Lower lobe of right lung (tissue), 2 donors: ENCODE data around the gene KCNJ2. TPM values are rescaled to one million over a fixed set of nuclear protein-coding genes. Genes with fewer than 3 reads are reported as not detected.

Experiments used
- ATAC-seq, 2 donors: fragments of 200-7000 bp; cut with Tn5 transposase; one replicate each; pipeline ENCODE4 v1.9.1; 2020 to 2022; ENCODE audit warnings: mild to moderate bottlenecking in 2 of 2, moderate library complexity in 2 of 2
- DNase-seq: peaks from one replicate; pipeline ENCODE4 v3.0.0-alpha.2; 2020
- H3K27ac ChIP-seq: fragments of 200-600 bp; one replicate; pipeline ENCODE4 v1.8.0; 2022
- H3K27me3 ChIP-seq: fragments of 200-600 bp; one replicate; pipeline ENCODE4 v1.8.0; 2022; ENCODE audit warnings: low read depth
- H3K36me3 ChIP-seq: fragments of 200-600 bp; one replicate; pipeline ENCODE4 v1.8.0; 2022; ENCODE audit warnings: mild to moderate bottlenecking
- H3K4me1 ChIP-seq: fragments of 200-600 bp; one replicate; pipeline ENCODE4 v1.8.0; 2022
- H3K4me3 ChIP-seq: fragments of 200-600 bp; one replicate; pipeline ENCODE4 v1.8.0; 2022; ENCODE audit warnings: mild to moderate bottlenecking
- H3K9me3 ChIP-seq: fragments of 200-600 bp; one replicate; pipeline ENCODE4 v1.8.0; 2022
- intact Hi-C: fragments of 100-400 bp; cut with DNase I; formaldehyde crosslinking; loops from one replicate; pipeline ENCODE4 v1.11.0; 2022
- total RNA-seq: library from RNA; stranded (reverse); fragmentation: NEBNext Ultra II Directional; extraction: Animal tissue kit (Norgen Biotek cat#: 25700); gene quantifications from one replicate; pipeline ENCODE4 v1.2.1, GENCODE V29; 2021
- TF ChIP-seq, protein P1 (sequence below): fragments of 200-600 bp; IDR thresholded peaks from one replicate; pipeline ENCODE4 v1.8.0; 2022; ENCODE audit warnings: antibody characterized with exemption, mild to moderate bottlenecking
- donor health status: DM: no; HTN: yes; CAD: no; lungs with severe emphysema.

The KCNJ2 gene
- total RNA-seq, 1 donor from 2014 or later, result 15.6 TPM

DNA sequence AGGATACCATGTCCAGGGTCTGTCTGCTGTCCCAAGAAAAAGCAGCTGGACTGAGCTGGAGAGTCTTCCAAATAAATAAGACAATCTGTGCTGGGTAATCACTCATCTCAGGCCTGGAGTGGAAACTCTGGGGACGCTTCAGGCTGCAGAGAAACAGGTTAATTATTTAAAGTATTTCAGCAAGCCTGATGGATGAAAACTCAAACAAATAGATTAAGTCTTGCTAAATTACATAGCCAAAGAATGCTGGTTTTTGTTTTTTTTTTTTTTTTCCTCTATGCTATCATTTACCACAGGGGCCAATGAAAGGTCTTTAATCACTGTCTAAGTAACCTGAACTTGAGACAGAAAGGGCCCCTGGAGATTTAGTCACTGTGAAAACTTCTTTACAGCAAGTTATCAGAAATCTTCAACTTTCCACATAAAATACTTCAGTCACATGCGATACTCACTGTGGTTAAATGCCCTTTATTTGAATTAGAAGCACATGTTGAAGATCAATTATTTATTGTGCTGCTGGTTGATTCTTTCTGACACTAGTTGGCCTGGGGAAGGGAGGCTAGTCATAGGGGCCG is 31.0 kb upstream of the KCNJ2 start:
- peak overlapping the region; percentile 43 for H3K4me3 ChIP-seq
- H3K27ac ChIP-seq, result peak overlapping the region; percentile 76
- intact Hi-C loops, result no loop called here
- TF ChIP-seq, protein P1, sequence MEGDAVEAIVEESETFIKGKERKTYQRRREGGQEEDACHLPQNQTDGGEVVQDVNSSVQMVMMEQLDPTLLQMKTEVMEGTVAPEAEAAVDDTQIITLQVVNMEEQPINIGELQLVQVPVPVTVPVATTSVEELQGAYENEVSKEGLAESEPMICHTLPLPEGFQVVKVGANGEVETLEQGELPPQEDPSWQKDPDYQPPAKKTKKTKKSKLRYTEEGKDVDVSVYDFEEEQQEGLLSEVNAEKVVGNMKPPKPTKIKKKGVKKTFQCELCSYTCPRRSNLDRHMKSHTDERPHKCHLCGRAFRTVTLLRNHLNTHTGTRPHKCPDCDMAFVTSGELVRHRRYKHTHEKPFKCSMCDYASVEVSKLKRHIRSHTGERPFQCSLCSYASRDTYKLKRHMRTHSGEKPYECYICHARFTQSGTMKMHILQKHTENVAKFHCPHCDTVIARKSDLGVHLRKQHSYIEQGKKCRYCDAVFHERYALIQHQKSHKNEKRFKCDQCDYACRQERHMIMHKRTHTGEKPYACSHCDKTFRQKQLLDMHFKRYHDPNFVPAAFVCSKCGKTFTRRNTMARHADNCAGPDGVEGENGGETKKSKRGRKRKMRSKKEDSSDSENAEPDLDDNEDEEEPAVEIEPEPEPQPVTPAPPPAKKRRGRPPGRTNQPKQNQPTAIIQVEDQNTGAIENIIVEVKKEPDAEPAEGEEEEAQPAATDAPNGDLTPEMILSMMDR, result no peak
- H3K27me3 ChIP-seq, result no peaks in the 10 kb centered on the region
- no peaks in the 10 kb centered on the region for H3K36me3 ChIP-seq
- H3K4me1 ChIP-seq, result peaks cover 24% of the 10 kb centered on the region
- no peak for DNase-seq
- no peaks in the 10 kb centered on the region for H3K9me3 ChIP-seq
- ATAC-seq, result no peak

DNA sequence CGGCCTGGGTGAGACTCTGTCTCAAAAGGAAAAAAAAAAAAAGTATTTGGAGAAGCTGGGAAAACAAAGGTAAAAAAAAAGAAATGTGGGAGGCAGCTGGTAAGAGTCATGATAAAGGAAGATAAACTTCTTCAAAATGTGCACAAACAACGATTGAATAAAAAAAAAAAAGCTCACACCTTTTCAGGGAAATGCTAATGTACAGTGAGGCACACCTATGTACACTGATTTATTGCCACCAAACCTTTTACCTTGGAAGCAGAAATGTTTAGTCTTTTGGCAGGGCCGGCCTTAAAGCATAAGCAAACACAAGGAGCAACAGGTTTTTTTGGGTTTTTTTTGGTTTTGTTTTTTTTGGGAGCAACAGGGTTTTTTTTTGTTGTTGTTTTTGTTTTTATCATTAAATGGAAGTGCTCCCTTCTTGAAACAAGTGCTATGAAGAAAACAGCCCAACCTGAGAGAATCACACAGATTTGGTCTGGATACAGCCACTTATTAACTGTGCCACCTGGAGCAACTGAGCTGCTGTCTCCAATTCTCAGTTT is 29.8 kb upstream of the KCNJ2 start:
- intact Hi-C loops, result no loop called here
- TF ChIP-seq, protein P1, result no peak
- ATAC-seq, result no peak
- no peaks in the 10 kb centered on the region for H3K27me3 ChIP-seq
- H3K9me3 ChIP-seq, result no peaks in the 10 kb centered on the region
- no peak overlapping the region for H3K27ac ChIP-seq
- DNase-seq, result no peak
- H3K4me3 ChIP-seq, result no peak overlapping the region
- H3K36me3 ChIP-seq, result no peaks in the 10 kb centered on the region
- H3K4me1 ChIP-seq, result peaks cover 24% of the 10 kb centered on the region

DNA sequence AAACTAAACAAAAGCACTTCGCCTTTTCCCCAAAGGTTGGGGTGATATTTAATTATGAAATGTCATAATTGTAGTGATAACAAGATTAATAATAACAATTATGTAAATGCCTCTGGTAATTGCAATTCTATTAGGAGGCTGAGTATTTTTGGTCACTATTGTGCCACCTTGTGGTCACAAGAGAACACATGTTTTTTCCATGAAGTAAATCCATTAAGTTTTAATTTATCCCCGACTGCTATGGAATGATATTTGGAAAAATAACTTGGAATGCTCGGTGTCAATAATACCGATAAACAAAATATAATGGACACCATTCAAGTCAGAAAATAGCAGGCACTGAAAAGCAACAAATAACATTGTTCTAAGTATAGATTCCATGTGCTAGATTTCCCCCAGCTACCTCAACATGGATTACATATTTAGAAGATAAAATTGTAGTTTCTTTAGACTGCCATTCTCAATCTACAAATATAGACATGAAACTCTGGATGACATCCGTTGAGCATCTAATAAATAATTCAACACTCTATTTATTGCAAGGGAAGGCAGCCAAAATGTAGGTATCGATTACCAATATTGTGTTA is 25.0 kb upstream of the KCNJ2 start:
- intact Hi-C loops, result no loop called here
- DNase-seq, result no peak

DNA sequence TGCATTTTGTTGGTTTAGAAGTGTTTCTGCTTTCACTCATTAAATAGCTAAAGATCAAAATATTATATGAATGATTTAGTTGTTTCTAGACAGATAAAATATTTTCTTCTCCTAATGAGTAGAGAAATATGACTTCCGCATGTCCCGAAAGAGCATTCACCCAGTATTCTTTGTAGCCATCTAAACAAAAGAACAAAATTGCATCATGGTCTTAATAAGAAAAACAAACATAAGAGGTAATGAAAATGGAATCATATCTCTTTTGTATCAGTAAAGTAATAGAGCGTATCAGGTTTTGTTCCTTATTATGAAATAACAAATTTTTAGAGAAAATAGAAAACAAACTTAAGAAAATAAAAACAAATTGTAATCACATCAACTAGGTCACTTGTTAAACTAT is 16.1 kb upstream of the KCNJ2 start:
- Histone ChIP-seq H3K36me3 (no peaks in the 10 kb centered on the region), H3K27me3 (no peaks in the 10 kb centered on the region), H3K4me3 (no peak overlapping the region), H3K27ac (no peak overlapping the region), H3K4me1 (no peaks in the 10 kb centered on the region), H3K9me3 (no peaks in the 10 kb centered on the region)
- intact Hi-C loops, result no loop called here
- DNase-seq, result no peak
- TF ChIP-seq, protein P1, result no peak
- no peak for ATAC-seq

More for the DNA sequence above, 25.0 kb upstream of the KCNJ2 start:
- H3K9me3 ChIP-seq, result no peaks in the 10 kb centered on the region
- no peak overlapping the region for H3K27ac ChIP-seq
- H3K4me1 ChIP-seq, result no peaks in the 10 kb centered on the region
- TF ChIP-seq, protein P1, result peak; percentile 68
- no peak for ATAC-seq
- no peak overlapping the region for H3K4me3 ChIP-seq
- H3K36me3 ChIP-seq, result no peaks in the 10 kb centered on the region
- no peaks in the 10 kb centered on the region for H3K27me3 ChIP-seq

DNA sequence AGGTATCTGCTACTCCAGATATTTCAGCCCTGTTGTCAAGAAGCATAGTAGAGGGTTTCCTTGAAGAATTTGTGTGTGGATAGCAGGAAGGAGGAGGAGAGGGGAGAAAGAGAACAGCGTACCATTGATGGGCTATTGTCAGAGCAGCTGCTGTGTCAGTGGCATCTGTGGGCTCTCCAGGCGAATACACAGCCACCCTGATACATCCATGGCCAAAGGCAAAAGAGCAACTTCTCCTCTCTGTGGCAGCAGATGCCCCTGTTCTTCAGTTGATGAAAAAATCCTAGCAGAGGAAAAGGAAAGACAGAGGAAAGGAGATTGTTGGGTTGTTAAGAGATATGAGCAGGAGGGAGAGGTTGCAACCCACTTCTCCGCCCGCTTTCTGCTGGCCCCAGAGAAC is 12.2 kb upstream of the KCNJ2 start:
- Histone ChIP-seq H3K36me3 (no peaks in the 10 kb centered on the region), H3K9me3 (no peaks in the 10 kb centered on the region), H3K27me3 (no peaks in the 10 kb centered on the region), H3K4me1 (no peaks in the 10 kb centered on the region), H3K27ac (no peak overlapping the region), H3K4me3 (no peak overlapping the region)
- intact Hi-C loops, result no loop called here
- no peak for DNase-seq
- no peak for ATAC-seq
- TF ChIP-seq, protein P1, result no peak
